ENCODE data around the gene INPP1.

Gene INPP1

GRCh38 chr2:190365499-190366204 lies 22.3 kb downstream of the INPP1 start:
- DNase-seq, result no peak

- no peak for DNase-seq
These were observed 22.9 kb downstream of the INPP1 start for GRCh38 chr2:190366248-190366753.

GRCh38 chr2:190367091-190367490 lies 23.7 kb downstream of the INPP1 start:
- no peak for DNase-seq

GRCh38 chr2:190369635-190370034 lies 26.2 kb downstream of the INPP1 start:
- DNase-seq, result no peak

- no peak for DNase-seq
These were observed 32.7 kb downstream of the INPP1 start for GRCh38 chr2:190376083-190376482.

- no peak for DNase-seq
These were observed 33.3 kb downstream of the INPP1 start for GRCh38 chr2:190376591-190377245.

- no peak for DNase-seq
These were observed 35.5 kb downstream of the INPP1 start for GRCh38 chr2:190378880-190379237.

GRCh38 chr2:190379249-190379964 lies 36.0 kb downstream of the INPP1 start:
- DNase-seq, result no peak

- no peak for DNase-seq
These were observed 37.6 kb downstream of the INPP1 start for GRCh38 chr2:190380962-190381412.

GRCh38 chr2:190382851-190383250 lies 39.5 kb downstream of the INPP1 start:
- no peak for DNase-seq

- no peak for DNase-seq
These were observed 44.0 kb downstream of the INPP1 start for GRCh38 chr2:190387422-190387821.

GRCh38 chr2:190396271-190396670 lies 52.9 kb downstream of the INPP1 start:
- no peak for DNase-seq

- DNase-seq, result no peak
These were observed 59.7 kb downstream of the INPP1 start for GRCh38 chr2:190402986-190403603.

GRCh38 chr2:190404487-190404886 lies 61.1 kb downstream of the INPP1 start:
- DNase-seq, result no peak

GRCh38 chr2:190405070-190405469 lies 61.7 kb downstream of the INPP1 start:
- no peak for DNase-seq

GRCh38 chr2:190405995-190406394 lies 62.6 kb downstream of the INPP1 start:
- no peak for DNase-seq

- no peak for DNase-seq
These were observed 63.4 kb downstream of the INPP1 start for GRCh38 chr2:190406805-190407204.

- no peak for DNase-seq
These were observed 63.9 kb downstream of the INPP1 start for GRCh38 chr2:190407246-190407661.

GRCh38 chr2:190407662-190408537 lies 64.5 kb downstream of the INPP1 start, which contains the start of gene MFSD6:
TSS of gene MFSD6 (plus strand) at chr2:190408355. CDS start at chr2:190436030, 27,675 bp downstream.
- DNase-seq, result peak; percentile 63

- peak; percentile 81 for DNase-seq
These were observed 65.3 kb downstream of the INPP1 start for GRCh38 chr2:190408538-190409271.

- DNase-seq, result peak; percentile 11
These were observed 66.2 kb downstream of the INPP1 start for GRCh38 chr2:190409616-190410015.
